NCI-H1694 (cell line): ENCODE data around the gene CAPN7.

Experiments
- DNase-seq: peaks from one replicate; lab custom pipeline; 2025; lab: John Stamatoyannopoulos, UW

Gene CAPN7

DNA sequence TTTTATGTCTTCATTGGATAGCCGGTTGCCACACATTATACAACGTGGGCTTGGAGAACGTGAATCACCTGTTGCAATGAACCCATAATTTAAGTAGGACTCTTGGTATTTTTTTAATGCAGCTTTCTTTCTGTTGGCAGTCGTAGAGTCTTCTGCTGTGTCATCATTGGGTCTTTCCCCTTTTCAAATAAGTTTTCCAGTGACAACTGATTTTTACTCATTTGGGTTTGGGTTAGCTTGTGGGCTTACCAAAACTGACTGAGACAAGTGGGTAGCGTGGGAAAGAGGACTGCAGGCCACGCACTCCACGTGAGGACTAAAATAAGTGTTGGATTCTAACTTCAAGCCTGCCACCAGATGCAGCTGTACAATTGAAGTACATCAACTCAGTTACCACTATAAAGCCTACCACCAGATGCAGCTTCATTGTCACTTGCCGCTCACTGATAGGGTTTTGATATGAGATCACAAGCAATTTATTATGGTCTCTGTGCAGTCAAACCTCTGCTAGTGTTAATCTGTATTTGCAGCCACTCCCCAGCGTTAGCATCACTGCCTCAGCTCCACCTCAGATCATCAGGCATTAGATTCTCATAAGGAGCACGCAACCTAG lies 6.4 kb upstream of the CAPN7 start:
- no peak for DNase-seq

DNA sequence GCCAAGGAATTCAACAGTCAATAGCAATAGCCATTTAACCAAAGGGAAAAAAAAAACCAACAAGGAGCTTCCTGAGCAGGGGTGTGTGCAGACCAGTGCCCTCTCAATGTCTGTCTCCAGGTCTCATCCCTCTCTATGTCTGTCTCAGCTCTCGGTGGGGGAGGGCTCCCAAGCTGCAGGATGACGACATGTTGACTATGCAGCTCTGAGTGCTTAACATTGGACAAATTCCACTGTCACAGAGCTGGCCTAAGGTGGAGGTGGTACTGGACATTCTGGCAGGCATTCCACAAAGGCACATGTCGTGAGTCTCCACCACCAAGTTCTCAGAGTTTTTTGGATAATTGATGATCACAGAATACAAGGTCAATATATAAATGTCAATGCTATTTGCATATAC lies 2.0 kb upstream of the CAPN7 start:
- DNase-seq: no peak

DNA sequence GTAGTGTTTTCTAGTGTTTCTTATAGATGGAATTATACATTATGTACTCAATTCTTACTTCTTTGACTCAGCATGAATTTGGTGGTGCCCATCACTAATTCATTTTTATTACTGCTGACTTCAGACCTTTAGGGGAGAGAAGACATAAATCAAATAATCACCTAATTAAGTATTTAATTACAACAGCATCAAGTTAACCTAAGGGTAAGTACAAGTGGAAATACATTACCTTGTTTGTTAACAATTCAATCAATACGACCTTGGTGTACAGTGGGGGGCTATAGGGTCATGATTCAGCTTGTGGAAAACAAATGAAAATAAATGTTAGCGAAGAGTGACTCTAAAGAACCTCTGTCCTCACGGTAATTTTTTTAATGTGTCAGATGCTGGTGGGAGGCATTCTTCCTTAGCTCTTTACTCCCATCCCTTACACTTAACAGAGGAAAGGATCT lies 538 bp upstream of the CAPN7 start:
- DNase-seq: no peak

DNA sequence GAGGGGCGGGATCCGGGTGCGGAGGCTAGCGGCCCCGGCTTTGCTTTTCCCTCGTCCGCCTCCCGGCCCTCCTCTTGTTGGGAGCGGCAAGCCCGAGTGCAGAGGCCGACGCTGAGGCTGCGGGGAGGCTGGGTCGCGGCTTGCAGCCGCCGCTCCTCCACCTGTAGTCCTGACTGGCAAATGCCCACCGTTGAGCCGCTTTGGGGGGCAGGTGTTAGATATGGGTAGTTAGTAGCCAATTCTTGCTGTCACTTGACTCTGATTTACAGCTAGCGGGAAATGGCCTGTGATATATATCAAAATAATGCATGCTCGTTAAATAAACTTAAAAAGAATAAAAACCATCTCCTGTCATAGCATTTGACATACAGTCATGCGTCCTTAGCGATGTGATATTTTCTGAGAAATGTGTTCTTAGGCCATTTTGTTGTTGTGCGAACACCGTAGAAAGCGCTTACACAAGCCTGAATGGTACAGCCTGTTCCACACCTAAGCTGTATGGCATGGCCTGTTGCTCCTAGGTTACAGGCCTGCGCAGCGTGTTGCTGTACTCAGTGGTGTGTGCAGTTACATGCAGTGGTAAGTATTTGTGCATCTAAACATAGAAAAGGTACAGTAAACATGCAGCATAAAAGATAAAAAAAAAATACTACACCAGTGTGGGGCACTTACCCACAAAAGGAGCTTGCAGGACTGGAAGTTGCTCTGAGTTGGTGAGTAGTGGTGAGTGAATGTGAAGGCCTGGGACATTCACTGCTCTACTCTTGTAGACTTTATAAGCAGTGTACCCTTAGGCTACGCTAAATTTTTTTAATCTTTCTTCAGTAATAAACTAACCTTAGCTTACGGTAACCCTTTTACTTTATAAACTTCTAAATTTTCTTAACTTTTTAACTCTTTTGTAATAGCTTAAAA lies 873 bp downstream of the CAPN7 start:
- no peak for DNase-seq

DNA sequence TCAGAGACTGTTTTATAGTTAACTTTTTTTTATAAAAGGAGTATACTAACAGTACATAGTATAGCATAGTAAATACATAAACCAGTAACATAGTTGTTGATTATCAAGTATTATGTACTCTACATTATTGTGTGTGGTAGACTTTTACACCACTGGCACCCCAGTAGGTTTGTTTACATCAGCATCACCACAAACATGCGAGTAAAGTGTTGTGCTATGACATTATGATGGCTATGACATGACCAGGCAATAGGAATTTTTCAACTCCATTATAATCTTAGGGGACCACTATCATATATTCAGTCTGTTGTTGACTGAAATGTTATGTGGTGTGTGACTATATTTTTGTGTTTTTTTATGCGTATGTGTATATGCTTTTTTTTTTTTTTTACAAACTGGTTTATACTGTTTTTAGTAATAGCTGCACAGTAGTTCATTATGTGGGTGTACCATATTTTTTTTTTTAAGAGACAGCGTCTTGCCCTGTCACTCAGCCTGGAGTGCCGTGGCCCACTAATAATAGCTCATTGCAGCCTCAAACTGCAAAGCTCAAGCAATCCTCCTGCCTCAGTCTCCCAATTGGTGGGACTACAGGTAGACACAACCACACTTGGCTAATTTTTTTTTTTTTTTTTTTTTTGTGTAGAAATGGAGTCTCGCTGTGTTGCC lies 1.9 kb downstream of the CAPN7 start:
- no peak for DNase-seq

DNA sequence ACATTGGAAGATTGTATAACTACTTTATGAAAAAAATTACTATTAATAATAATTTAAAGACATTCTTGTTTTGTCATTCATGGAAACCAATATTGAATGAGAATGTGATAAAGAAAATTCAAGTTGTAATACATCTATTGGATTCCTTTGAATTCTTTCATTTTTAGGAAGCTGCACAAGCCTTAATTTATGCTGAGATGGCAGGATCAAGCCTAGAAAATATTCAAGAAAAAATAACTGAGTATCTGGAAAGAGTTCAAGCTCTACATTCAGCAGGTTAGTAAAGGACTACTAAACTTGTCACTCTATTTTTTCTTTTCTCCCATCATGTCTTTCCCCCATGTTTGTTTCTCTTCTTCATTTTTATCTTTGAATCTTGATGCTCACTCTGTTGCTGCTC lies 5.9 kb downstream of the CAPN7 start:
- DNase-seq: no peak

DNA sequence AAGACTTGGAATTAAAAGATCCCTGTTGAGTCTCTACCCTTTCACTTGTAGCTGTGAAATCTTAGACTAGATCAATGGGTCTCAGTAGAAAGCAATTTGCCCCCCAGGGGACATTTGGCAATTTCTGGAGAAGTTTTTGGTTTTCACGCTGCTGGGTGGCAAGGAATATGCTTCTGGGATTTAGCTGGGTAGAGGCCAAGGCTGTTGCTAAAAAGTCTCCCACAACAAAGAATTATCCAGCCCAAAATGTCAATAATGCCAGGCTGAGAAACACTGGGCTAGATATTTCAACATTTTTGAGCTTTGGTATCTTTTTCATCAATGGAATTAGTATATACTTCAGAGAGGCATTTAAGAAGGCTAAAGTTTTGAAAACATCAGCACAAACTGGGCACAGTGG lies 8.7 kb downstream of the CAPN7 start:
- no peak for DNase-seq

DNA sequence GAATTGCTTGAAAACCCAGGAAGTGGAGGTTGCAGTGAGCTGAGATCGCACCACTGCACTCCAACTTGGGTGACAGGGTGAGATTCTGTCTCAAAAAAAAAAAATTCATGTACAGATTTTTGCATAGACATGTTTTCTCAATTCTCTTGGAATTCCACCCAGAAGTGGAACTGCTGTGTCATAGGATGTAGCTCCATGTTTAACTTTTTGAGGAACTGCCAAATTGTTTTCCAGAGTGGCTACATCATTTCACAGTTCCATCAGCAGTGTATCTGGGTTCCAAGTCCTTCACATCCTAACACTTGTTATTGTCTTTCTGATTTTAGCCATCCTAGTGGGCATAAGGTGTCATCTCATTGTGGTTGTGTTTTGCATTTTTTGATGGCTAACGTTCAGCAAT lies 9.9 kb downstream of the CAPN7 start:
- DNase-seq: no peak

DNA sequence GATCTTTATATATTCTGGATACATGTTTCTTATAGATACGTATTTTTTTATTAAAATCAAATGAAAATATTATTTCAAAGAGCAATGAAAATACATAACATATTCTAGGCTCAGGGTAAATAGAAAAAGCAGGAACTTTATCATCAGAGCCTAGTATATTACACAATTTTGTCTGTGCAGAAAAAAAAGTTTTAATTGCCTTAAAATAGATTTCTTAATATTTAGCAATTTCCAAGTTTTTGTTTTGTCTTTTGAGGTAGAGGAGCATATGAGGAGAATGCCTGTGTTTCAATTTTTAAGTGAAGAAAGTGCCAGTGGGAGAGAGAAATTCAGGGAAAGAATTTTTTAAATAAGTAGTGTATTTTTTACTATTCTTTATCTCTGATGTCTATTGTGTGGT lies 10.5 kb downstream of the CAPN7 start:
- DNase-seq: no peak

DNA sequence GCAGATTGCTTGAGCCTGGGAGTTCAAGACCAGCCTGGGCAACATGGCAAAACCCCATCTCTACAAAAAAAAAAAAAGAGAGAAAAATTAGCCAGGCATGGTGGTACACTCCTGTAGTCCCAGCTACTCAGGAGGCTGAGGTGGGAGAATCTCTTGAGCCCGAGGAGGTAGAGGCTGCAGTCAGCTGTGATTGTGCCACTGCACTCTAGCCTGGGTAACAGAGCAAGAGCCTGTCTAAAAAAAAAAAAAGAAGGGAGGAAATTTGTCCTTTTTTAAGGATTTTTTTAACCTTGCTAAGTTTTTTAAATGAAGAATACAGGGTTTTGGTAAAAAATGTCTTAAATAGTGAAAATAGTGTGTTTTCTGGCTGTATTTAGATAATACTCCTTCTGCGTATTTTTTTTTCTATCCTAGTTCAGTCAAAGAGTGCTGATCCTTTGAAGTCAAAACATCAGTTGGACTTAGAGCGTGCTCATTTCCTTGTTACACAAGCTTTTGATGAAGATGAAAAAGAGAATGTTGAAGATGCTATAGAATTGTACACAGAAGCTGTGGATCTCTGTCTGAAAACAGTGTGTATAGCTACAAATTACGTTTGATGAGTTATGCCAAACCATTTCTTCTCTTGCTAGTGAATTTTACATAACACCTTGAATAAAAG lies 11.1 kb downstream of the CAPN7 start:
- no peak for DNase-seq

DNA sequence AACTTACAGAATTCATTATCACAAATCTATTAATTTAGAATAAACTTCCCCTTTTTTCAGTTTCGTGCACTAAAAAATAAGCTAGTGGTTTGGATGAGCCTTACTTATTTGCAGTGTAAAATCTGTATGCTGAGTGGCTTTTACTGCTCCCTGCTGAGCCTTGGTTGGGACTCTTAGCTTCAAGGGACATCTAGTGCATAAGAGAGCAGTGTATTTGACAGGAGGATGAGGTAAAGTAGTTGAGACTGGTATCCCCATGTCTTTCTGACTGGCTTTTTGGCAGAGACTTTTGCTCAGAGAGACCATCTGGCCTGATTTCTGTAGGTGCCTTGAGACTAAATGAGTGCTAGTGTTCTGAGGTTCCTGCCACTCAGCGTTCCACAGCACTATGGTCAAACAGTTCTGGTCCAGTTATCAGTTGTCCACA lies 11.8 kb downstream of the CAPN7 start:
- no peak for DNase-seq

DNA sequence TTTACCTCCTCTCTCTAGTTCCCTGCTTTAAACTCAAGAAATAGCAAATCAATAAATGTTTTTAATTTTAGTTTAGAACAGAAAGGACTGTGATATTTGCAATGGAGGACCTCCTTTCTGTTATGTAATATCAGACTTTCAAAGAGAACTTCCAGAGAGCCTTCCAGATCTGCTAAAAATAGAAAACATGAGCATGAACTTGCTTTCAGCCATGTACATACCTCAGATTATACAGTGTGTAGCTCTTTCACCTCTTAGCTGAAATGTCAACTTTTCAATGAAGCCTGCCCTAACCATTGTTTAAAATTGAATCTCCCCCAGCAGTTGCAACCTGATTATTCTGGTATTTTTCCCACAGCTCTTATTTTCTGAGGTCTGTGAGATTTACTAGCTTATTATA lies 12.6 kb downstream of the CAPN7 start:
- DNase-seq: no peak

DNA sequence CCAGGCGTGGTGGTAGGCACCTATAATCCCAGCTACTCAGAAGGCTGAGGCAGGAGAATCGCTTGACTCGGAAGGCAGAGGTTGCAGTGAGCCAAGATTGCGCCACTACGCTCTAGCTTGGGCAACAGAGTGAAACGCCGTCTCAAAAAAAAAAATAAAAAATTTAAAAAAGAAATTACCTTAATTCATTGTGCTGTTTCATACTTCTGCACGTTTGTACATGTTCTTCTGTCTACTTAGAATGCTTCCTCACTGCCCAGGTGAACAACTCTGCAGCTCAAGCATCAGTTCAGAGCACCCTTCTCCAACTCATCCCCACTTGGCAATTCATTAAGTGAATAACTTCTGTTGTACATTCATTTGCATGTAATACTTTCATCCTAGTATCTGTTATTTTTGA lies 14.0 kb downstream of the CAPN7 start:
- DNase-seq: no peak

DNA sequence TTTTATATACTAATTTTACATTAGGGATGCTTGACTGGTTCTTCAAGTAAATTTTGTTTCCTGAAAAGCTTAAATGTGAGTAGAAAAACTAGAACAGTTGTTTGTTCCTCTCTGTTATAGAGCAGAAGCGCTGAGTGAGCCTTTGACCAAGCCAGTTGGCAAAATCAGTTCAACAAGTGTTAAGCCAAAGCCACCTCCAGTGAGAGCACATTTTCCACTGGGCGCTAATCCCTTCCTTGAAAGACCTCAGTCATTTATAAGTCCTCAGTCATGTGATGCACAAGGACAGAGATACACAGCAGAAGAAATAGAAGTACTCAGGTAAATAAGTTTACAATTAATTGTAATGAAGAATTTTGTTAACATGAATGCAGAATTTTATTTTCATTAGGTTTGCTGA lies 14.6 kb downstream of the CAPN7 start:
- DNase-seq: no peak

DNA sequence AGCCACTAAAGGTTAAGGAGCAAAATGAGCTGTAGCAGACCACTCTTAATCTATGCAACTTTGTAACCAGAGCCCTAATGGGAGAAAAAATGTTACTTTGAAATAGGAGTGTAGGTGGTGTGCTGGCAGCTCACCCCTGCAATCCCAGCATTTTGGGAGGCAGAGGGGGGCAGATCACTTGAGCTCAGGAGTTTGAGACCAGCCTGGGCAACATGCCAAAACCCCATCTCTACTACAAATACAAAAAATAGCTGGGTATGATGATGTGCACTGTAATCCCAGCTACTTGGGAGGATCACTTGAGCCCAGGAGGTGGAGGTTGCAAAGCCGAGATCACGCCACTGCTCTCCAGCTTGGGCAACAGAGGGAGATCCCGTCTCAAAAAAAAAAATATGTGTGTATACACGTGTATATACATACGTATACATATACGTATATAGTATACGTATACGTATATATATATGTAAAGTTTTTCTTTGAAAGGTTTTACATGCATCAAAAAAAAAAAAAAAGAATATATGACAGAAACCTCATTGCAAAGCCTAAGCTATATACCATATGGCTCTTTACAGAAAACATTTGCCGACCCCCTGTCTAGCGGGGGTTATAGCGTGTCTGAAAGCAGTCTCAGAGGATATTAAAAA lies 15.7 kb downstream of the CAPN7 start:
- DNase-seq: no peak

DNA sequence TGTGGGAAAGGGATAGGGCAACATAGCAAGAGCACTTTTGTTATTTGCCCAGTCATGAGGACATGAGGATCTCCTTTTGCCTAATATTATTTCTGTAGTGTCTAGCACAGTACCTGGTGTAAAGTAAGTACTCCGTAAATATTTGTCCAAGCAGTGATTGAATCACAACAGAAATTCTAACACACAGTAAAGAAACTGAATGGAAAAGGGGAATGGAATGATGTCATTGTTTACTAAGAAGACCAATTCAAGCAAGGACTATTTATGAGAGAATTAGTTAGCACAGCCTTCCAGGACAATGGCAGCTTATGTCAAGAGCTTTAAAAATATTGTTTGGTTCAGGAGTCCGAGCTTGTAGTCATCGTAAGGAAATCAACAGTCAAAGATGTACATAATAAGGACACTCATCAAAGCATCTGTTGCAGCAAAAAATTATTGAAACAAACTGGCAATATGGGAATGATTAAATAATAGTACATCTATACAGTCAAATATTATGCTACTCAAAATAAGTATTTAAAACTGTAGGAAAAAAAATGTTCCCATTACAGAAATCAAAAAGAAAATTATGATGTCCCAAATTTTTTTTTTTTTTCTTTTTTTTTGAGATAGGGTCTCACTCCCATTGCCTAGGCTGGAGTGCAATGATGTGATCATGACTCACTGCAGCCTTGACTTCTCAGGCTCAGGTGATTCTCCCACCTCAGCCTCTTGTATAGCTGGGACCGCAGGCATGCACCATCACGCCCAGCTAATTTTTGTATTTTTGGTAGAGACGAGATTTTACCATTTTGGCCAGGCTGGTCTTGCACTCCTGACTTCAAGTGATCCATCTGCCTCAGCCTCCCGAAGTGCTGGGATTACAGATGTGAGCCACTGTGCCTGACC lies 17.9 kb downstream of the CAPN7 start:
- no peak for DNase-seq

DNA sequence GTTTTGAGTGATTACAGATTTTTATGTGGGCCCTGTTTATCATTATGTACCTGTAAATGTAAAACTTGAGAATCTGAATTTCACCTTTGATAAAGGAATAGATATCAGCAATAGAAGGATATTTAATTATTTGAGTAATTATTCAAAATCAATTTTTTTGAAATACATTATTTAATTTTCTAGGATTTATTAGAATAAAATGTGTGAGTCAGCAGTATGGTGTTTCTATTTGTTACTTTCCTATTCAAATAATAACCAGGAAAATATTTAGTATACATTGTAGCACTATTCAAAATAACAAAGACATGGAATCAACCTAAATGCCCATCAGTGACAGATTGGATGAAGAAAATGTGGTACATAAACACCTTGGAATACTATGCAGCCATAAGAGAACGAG lies 22.1 kb downstream of the CAPN7 start:
- DNase-seq: no peak

DNA sequence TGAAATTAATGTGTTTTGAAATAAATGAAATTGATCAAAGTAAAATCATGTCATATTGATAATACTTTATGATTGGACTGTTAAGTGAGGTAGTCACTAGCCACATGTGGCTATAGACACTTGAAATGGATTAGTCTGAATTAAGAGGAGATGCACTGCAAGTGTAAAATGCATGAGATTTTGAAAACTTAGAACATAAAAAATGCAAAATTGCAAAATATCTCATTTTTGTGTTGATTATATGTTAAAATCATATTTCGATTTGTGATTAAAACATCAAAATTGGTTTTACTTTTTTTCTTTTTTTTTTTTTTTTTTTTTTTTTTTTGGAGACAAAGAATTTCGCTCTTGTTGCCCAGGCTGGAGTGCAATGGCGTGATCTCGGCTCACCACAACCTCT lies 23.2 kb downstream of the CAPN7 start:
- no peak for DNase-seq

DNA sequence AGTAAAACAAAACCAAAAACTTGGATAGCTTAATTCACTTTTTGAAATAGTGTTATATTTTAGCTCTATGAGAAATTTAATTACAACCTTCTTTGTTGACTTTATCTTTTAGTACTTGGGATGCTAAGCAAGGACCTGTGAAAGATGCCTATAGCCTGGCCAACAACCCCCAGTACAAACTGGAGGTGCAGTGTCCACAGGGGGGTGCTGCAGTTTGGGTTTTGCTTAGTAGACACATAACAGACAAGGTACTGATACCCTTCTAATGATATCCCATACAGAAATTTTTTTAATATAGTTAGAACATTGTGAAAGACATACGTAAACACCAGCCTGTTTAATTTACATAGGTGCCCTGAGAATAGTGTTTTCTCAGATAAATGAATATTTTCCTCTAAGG lies 35.3 kb downstream of the CAPN7 start:
- no peak for DNase-seq

DNA sequence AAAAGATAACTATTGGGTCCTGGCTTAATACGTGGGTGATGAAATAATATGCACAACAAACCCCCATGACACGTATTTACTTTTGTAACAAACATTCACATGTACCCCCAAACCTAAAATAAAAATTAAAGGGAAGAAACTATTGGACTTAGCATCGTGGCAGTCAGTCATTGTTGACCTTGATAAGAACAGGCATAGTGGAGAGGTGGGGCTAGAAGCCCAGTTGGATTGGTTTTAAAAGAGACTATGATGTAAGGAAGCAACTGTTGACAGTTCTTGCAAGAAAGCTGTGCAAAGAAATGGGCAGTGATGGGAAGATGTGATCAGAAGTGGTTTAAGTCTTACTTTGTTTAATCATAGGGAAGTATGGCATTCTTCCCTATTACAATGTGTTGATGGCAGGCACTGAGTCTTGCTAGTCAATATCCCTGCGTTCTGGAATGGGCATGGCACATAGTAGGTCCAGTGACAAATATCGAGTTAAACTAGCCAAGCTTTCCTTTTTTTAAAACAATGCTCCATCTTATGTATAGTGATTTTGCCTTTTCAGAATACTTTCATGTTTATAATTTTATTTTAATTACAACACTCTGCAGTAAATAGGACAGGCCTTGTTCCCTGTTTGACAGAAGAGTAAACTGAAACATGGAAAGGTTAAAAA lies 37.9 kb downstream of the CAPN7 start:
- DNase-seq: no peak
